ENCODE measurements around the gene ISG20. TPM values are rescaled to one million over a fixed set of nuclear protein-coding genes. Genes with fewer than 3 reads are reported as not detected.
"Not testable (repeated sequence)": the region's sequence is repeated elsewhere in the genome, so short reads cannot be mapped to it uniquely, and the experiment has no call there.

ISG20 gene
- total RNA-seq, 6 experiments from 2014 or later: 6.3 to 19.4 (median 11.9) TPM

DNA sequence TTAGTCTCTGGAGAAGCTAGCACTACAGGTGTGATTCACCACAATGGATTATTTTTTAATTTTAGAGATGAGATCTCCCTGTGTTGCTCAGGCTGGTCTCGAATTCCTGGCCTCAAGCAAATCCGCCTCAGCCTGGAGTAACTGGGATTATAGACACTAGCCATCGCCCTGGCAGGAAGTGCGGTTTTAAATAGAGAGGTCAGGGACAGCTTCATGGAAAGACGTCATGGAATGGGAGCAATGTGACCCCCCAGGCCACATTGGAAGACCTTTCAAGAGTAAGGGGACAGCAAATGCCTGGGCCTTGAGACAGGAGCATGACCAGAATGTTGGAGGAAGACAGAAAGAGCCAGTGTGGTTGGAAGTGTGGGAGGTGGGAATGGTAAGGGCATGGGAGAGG is 2.2 kb upstream of the ISG20 start:
- ATAC-seq (no peak), DNase-seq (no peak)
- Histone ChIP-seq H3K36me3 (no peaks in the 10 kb centered on the region), H3K4me1 (peaks cover 0 to 24% (median 9%) of the 10 kb centered on the region in 4 donors), H3K9me3 (no peaks in the 10 kb centered on the region), H3K27ac (peak overlapping the region in 2 of 3 donors; percentile 34 to 40), H3K27me3 (no peaks in the 10 kb centered on the region), H3K4me3 (no peak overlapping the region)
- intact Hi-C loops (cut with DNase I): no loop called here
- no peak for TF ChIP-seq POLR2A (IDR thresholded peaks at IDR 0.05)
- TF ChIP-seq, protein P1, sequence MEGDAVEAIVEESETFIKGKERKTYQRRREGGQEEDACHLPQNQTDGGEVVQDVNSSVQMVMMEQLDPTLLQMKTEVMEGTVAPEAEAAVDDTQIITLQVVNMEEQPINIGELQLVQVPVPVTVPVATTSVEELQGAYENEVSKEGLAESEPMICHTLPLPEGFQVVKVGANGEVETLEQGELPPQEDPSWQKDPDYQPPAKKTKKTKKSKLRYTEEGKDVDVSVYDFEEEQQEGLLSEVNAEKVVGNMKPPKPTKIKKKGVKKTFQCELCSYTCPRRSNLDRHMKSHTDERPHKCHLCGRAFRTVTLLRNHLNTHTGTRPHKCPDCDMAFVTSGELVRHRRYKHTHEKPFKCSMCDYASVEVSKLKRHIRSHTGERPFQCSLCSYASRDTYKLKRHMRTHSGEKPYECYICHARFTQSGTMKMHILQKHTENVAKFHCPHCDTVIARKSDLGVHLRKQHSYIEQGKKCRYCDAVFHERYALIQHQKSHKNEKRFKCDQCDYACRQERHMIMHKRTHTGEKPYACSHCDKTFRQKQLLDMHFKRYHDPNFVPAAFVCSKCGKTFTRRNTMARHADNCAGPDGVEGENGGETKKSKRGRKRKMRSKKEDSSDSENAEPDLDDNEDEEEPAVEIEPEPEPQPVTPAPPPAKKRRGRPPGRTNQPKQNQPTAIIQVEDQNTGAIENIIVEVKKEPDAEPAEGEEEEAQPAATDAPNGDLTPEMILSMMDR (IDR thresholded peaks at IDR 0.05): no peak
- 63% methylated on average over 5 of the region's 5 CpGs for WGBS (ENCODE audit: insufficient coverage, low coverage, low lambda C conversion rate, missing lambda C conversion rate)

DNA sequence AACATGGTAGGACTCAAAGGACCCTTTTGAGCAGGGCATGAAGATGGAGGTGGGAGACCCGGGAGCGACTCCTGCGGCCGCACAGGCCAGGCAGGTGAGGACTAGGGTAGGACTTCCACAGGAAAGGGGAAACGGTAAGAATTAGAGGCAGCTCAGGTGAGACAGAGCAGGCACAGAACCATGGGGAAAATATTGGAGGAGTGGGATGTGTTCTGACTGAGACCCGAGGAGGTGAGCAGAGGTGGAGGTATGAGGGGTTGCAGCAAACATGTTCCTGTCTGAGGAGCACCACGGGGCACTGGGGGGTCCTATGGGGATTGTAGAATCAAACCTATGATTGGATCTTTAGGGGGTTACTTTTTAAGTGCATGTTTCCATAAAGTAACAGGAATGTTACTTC is 1.4 kb upstream of the ISG20 start:
- no peak for TF ChIP-seq POLR2A (IDR thresholded peaks at IDR 0.05)
- Histone ChIP-seq H3K27me3 (no peaks in the 10 kb centered on the region), H3K27ac (peak overlapping the region; percentile 92 to 94 (median 93)), H3K4me3 (no peak overlapping the region), H3K36me3 (no peaks in the 10 kb centered on the region), H3K4me1 (peaks cover 0 to 24% (median 9%) of the 10 kb centered on the region in 4 donors), H3K9me3 (no peaks in the 10 kb centered on the region)
- no peak for ATAC-seq
- intact Hi-C loops (cut with DNase I): no loop called here
- no peak for DNase-seq
- WGBS (ENCODE audit: insufficient coverage, low coverage, low lambda C conversion rate, missing lambda C conversion rate): 69% methylated on average over 6 of the region's 7 CpGs

DNA sequence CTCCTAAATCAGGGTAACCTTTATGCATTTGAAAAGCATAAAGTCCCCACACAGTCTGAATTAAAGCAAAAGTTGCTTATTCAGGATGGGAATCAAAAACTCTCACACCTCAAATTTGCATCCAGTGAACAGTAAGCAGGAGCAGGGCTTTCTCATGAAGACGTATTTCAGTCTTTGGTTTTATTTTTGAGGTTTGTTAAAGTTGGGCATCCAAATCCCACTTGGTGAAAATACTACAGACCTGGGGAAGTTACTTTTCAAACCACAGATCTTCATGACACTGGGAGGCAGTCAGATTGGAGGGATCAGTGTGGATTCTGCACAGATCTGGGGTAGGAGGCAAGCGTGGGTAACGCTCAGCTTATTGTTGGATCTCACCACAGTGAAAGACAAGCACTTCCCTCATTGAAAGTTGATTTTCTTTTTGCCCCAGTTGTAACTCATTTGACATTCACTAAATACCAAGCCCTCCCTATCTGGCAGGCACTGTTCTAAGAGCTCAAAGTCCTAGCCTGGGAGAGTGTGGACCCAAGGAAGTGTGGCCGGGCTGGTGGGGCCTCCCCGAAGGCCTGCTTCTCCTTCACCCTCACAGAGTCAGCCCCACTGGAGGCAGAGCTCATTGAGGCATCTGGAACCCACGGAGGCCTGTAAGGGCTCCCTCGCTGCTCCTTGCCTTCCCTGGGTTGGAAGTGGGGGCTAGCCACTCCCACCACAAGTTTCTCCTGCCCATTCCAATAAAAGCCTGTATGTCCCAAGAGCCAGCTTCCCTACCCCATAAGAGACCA is 783 bp upstream of the ISG20 start:
- no peaks in the 10 kb centered on the region for H3K9me3 ChIP-seq
- peak overlapping the region in 2 of 3 donors; percentile 49 to 51 for H3K4me3 ChIP-seq
- peak overlapping the region; percentile 92 to 94 (median 93) for H3K27ac ChIP-seq
- TF ChIP-seq, protein P1 (IDR thresholded peaks at IDR 0.05): no peak
- no peak for TF ChIP-seq POLR2A (IDR thresholded peaks at IDR 0.05)
- WGBS (ENCODE audit: insufficient coverage, low coverage, low lambda C conversion rate, missing lambda C conversion rate): 45% methylated on average over 3 of the region's 7 CpGs
- ATAC-seq: peak; percentile 8 to 44 (median 34)
- H3K4me1 ChIP-seq: peaks cover 0 to 24% (median 9%) of the 10 kb centered on the region in 4 donors
- no peak for DNase-seq
- H3K27me3 ChIP-seq: no peaks in the 10 kb centered on the region
- H3K36me3 ChIP-seq: no peaks in the 10 kb centered on the region
- intact Hi-C loops (cut with DNase I): no loop called here

DNA sequence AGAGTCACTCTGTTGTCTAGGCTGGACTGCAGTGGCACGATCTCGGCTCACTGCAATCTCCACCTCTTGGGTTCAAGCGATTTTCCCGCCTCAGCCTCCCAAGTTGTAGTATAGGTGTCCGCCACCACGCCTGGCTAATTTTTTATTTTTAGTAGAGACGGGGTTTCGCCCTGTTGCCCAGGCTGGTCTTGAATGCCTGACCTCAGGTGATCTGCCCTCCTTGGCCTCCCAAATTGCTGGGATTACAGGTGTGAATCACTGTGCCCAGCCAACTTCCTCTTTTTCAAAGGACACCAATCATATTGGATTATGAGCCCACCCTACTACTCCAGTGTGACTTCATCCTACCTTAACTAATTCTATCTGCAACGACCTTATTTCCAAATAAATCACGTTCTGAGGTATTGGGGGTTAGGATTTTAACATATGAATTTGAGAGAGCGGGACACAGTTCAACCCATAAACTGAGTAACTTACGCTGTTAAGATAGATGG is 3.2 kb downstream of the ISG20 start:
- no peak for DNase-seq

DNA sequence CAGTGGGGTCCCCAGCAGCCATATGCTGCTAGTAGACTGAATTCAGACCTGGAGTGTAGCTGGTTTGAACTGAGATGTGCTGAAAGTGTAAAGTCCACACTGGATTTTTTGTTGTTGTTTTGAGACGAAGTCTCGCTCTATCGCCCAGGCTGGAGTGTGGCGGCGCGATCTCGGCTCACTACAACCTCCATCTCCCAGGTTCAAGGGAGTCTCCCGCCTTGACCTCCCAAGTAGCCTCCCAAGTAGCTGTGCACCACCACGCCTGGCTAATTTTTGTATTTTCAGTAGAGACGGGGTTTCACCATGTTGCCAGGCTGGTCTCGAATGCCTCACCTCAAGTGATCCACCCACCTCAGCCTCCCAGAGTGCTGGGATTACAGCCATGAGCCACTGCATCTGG is 3.7 kb downstream of the ISG20 start:
- peaks cover 0 to 29% (median 12%) of the 10 kb centered on the region in 4 donors for H3K4me1 ChIP-seq
- ATAC-seq: not testable (repeated sequence)

More for the DNA sequence above, 3.2 kb downstream of the ISG20 start:
- intact Hi-C loops (cut with DNase I): no loop called here
- H3K27ac ChIP-seq: no peak overlapping the region
- peaks cover 0 to 24% (median 10%) of the 10 kb centered on the region in 4 donors for H3K4me1 ChIP-seq
- H3K4me3 ChIP-seq: no peak overlapping the region
- no peak for ATAC-seq
- H3K36me3 ChIP-seq: no peaks in the 10 kb centered on the region
- 92% methylated on average over 10 of the region's 12 CpGs for WGBS (ENCODE audit: insufficient coverage, low coverage, low lambda C conversion rate, missing lambda C conversion rate)
- H3K9me3 ChIP-seq: no peaks in the 10 kb centered on the region
- H3K27me3 ChIP-seq: no peaks in the 10 kb centered on the region
- TF ChIP-seq, protein P1 (IDR thresholded peaks at IDR 0.05): no peak
- TF ChIP-seq POLR2A (IDR thresholded peaks at IDR 0.05): no peak

More for the DNA sequence above, 3.7 kb downstream of the ISG20 start:
- H3K9me3 ChIP-seq; DNase-seq; intact Hi-C loops (cut with DNase I); H3K4me3 ChIP-seq; H3K36me3 ChIP-seq; H3K27ac ChIP-seq; H3K27me3 ChIP-seq: not testable (repeated sequence)
- 83% methylated on average over 2 of the region's 11 CpGs for WGBS (ENCODE audit: insufficient coverage, low coverage, low lambda C conversion rate, missing lambda C conversion rate)

Data from right lobe of liver (tissue), 6 donors.